Measurements from ENCODE around the gene PVALB. TPM values are rescaled to one million over a fixed set of nuclear protein-coding genes. Genes with fewer than 3 reads are reported as not detected.

Gene PVALB, protein sequence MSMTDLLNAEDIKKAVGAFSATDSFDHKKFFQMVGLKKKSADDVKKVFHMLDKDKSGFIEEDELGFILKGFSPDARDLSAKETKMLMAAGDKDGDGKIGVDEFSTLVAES
- total RNA-seq (ENCODE audit: low replicate concordance) = not detected in 2 replicates

GRCh38 chr22:36816636-36817524 lies at the start of gene PVALB:
PVALB (minus strand) TSS chr22:36817035; CDS start chr22:36817005, 30 bp downstream.

DNA sequence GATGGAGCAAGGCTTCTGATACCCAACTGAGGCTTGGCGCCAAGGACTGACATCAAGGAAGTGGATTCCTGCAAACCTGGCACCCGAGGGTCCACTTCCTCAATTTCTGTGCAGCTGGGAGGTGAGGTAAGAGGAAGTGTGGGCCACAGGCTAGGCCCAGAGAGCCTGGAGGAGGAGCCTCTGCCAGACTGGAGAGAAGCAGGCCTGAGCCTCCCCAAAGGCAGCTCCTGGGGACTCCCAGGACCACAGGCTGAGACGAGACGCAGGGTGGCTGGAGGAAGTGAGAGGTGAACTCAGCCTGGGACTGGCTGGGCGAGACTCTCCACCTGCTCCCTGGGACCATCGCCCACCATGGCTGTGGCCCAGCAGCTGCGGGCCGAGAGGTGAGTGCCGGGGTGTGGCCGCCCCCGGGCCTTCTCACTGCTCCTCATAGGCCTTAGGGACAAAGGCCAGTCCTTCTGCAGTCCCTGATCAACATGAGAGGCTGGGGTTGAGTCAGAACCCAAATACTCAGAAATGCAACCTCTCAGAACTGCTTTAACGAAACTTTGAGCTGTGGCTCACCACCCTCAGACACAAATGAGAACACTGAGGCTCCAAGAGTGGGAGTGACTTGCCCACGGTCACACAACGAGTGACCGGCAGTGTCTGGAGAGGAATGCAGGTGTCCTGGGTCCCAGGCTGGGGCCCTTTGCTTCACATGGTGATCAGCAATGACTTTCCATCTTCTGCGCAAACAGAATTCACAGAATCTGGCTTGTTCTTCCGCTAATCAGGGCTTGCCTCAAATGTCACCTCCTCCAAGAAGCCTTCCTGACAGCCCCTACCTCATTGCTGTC lies 44.2 kb upstream of the PVALB start, which contains the start of gene NCF4:
Gene NCF4, plus strand, starts transcription at position 186 of the 839 bp plus-strand sequence. Its CDS starts 166 bp downstream, at position 352.

DNA sequence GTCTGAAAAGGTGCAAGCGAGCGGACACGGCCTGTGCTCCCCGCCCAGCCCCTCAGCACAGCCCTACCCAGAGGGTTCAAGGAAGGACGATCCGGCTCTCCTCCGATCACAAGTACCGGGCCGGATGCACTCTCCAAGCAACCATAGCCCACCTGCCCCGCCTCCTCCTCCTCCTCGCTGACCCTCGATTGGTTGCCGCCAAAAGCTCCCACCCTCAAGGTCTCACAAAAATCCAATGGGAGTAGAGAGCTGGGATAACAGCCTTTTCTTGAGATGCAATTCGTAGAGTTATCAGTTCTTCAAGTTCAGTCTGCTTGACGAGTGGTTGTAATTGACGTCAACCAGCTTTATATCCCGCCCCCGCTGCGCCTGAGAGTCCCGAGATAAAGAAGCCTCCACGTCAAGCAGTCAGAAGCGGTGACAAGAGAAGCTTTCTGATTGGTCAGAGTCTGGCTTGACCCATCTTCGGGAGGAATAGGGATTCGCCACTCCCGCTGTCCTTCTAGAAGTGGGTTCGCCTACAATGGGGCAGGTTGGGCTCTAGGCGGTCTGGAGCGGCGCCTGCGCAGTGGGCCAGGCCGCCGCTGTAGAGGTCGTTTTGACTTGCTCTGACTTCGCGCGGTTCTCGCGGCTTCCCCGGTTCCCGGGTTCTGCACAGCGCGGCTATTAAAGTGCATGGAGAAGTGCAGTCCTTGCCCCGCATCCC lies 40.7 kb downstream of the PVALB start, which contains the start of gene IFT27:
Gene IFT27, minus strand, starts transcription at position 156 of the 706 bp plus-strand sequence. CDS start 412 bp downstream, outside the sequence.

Other genes starting within 250 kb of the PVALB start
- not detected in 2 replicates for gene CACNG2, start 113.3 kb downstream of the PVALB start, total RNA-seq (ENCODE audit: low replicate concordance)
- gene IFT27, start 40.9 kb downstream of the PVALB start, total RNA-seq (ENCODE audit: low replicate concordance) = 13.7 and 24.0 TPM in 2 replicates
- gene NCF4, start 44.0 kb upstream of the PVALB start, total RNA-seq (ENCODE audit: low replicate concordance) = not detected in 2 replicates
- gene CSF2RB, start 96.6 kb upstream of the PVALB start, total RNA-seq (ENCODE audit: low replicate concordance) = 0.47 and 1.1 TPM in 2 replicates
- 10.5 and 54.4 TPM in 2 replicates for gene TST, start 202.4 kb upstream of the PVALB start, total RNA-seq (ENCODE audit: low replicate concordance)
- 27.0 and 104 TPM in 2 replicates for gene MPST, start 202.7 kb upstream of the PVALB start, total RNA-seq (ENCODE audit: low replicate concordance)
- gene KCTD17, start 234.7 kb upstream of the PVALB start, total RNA-seq (ENCODE audit: low replicate concordance) = 32.2 and 41.8 TPM in 2 replicates

Data from smooth muscle cell of the coronary artery (primary cell).